LNCAP (cell line): ENCODE measurements around the gene LCN9.

ENCODE experiments used
- TF ChIP-seq, protein P1 (sequence below): fragments of 450-650 bp; IDR thresholded peaks from 2 replicates; pipeline ENCODE4 v1.5.1; 2017; ENCODE audit warnings: mild to moderate bottlenecking

The LCN9 gene

DNA sequence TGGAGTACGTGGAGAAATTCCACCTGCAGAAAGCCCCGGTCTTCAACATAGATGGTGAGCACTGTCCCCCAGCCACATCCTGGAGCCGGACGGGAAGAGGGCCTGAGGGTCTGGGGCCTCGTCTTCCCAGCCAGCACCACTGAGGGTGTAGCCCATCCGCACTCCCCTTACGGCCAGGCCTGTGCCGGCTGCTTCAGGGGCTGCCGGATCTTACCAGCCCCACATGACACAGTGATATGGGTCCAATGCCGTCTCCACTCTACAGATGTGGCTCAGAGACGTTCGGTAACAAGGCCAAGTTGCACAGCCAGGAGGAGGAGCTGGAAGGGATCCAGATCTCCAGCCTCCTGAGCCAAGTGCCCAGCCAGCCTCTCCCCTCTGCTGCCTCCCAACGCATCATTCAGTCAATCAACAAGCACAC is 45.1 kb upstream of the LCN9 start:
- TF ChIP-seq, protein P1, sequence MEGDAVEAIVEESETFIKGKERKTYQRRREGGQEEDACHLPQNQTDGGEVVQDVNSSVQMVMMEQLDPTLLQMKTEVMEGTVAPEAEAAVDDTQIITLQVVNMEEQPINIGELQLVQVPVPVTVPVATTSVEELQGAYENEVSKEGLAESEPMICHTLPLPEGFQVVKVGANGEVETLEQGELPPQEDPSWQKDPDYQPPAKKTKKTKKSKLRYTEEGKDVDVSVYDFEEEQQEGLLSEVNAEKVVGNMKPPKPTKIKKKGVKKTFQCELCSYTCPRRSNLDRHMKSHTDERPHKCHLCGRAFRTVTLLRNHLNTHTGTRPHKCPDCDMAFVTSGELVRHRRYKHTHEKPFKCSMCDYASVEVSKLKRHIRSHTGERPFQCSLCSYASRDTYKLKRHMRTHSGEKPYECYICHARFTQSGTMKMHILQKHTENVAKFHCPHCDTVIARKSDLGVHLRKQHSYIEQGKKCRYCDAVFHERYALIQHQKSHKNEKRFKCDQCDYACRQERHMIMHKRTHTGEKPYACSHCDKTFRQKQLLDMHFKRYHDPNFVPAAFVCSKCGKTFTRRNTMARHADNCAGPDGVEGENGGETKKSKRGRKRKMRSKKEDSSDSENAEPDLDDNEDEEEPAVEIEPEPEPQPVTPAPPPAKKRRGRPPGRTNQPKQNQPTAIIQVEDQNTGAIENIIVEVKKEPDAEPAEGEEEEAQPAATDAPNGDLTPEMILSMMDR: no peak

DNA sequence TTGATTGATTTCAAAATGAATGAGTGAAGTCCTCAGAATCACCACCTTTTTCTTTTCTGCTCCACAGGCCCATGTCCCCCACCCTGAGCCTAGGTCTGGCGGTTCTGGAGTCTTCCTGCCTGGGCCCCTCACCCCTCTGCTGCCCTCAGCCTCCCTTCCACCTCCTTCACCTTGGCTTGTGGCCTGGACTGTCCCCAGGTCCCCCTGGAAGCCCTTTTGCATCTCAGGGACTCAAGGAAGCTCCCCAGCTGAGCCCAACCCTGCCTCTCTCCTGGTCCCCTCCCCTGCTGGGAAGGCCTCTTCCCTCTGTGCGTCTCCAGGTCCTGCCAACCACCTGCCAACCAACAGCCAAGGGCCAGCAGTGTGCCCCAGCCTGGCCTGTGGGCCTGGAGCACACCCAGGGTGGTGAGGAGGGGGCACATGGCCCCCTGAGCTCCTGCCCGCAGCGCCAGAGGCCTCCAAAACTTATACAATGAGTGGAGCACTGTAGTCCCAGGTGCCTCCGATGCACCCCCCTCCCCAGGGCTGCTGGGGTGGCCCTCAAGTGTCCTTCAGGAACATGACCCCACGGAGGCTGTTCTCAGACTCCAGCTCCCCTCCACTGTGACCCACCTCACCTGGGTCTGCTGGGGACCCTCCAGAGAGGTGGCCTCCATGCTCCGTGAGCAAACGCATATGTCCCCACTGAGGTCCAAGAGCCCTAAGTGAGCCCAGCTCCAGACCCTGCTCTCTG is 44.1 kb upstream of the LCN9 start:
- TF ChIP-seq, protein P1: no peak

DNA sequence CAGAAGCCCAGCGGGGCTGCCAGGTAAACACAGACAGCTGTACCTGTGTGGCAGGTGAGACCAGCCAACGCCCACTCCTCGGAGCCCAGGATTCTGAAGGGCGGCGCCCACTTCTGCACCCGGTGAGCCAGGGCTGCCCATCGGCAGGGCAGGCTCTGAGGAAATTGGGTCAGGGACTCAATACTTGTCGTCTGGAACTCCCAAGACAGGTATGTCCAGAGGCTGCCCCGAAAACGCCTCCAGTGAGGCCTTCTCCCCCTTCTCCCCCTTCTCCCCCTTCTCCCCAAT is 43.6 kb upstream of the LCN9 start:
- TF ChIP-seq, protein P1: no peak

DNA sequence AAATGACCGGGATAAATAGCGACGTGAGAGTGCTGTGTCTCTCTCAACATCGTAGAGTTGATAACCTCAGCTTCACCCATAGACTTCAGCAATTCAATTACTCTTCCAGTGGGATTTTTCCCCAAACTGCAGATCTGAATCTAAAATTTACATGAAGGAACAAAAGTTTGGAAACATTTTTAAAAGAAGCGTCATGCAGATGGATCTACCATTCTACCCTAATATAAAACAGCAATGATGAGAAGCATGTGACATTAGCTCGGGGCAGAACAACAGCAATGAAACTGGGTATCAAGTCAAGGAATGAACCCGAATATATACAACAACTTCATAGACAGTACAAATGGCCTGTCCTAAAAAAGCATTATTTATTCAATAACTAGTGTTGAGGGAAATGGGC is 42.6 kb upstream of the LCN9 start:
- TF ChIP-seq, protein P1: no peak

DNA sequence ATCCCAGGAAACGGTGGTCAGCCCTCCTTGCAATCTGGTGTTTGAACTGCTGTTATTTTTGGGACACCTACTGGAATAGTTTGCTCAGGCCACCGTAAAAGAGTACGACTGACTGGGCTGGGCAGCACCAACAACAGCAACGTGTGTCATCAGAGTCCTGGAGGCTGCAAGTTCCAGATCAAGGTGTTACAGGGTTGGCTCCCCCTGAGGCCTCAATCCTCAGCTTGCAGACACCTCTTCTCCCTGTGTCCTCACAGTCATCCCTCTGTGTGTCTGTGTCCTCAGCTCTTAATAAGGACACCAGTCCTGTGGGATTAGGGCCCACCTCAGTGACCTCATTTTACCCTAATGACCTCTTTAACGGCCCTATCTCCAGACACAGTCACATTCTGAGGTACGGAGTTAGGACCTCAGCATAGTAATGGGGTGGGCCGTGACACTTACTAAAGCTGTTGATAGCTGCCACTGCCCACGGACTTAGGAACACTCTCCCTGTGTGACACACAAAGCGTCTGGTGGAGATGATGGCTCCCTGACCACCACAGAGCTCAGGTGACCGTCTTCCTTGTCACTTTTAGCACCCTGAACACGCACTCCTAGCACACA is 40.6 kb upstream of the LCN9 start:
- TF ChIP-seq, protein P1: no peak

DNA sequence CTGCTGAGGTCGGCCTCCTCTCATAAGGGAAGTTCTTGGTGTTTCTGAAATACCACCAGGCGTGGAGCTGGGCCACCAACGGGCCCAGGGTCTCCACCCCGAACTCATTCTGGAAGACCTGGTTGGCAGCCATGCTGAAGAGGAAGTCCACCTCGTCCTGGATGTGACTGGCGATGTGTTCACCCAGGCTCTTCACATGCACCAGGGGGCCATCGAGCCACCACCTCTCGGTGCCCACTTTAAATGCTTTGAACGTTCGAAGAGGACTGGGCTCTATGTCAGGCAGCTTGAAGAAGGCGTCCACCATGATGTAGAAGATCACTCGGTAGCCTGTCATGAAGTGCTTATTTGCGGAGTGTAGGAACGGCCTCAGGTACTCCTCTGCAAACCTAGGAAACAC is 38.8 kb upstream of the LCN9 start:
- TF ChIP-seq, protein P1: no peak

DNA sequence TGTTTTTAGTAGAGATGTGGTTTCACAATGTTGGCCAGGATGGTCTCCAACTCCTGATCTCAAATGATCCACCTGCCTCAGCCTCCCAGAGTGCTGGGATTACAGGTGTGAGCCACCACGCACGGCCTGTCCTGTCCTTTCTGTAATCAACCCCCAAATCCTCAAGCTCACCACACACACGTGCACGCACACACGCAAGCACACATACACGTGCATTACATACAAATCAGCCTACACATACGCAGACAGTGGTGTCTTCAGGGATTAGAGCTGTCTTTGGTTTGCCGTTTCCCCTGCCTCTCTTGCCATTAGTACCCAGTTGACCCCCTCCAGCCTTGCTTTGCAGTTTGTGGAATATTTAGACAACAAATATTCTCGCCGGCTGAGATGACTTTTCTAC is 30.3 kb upstream of the LCN9 start:
- TF ChIP-seq, protein P1: no peak
